NCI-H2227 (cell line): ENCODE results near the gene BLM.
"Not testable (repeated sequence)": the region's sequence is repeated elsewhere in the genome, so short reads cannot be mapped to it uniquely, and the experiment has no call there.

Source experiments
- DNase-seq: peaks from one replicate; lab custom pipeline; 2025; ENCODE audit not compliant: unreplicated experiment; lab: John Stamatoyannopoulos, UW

The BLM gene

GRCh38 chr15:90840157-90840855 is 123.2 kb downstream of the BLM start:
- DNase-seq = no peak

- no peak for DNase-seq
Observed at GRCh38 chr15:90840954-90841353, 123.8 kb downstream of the BLM start.

GRCh38 chr15:90844696-90845095 is 127.5 kb downstream of the BLM start:
- no peak for DNase-seq

- DNase-seq = no peak
Observed at GRCh38 chr15:90845201-90845949, 128.2 kb downstream of the BLM start.

GRCh38 chr15:90849424-90849823 is 132.3 kb downstream of the BLM start:
- not testable (repeated sequence) for DNase-seq

- DNase-seq = no peak
Observed at GRCh38 chr15:90851114-90851513, 134.0 kb downstream of the BLM start.

GRCh38 chr15:90851940-90852339 is 134.8 kb downstream of the BLM start:
- DNase-seq = no peak

- no peak for DNase-seq
Observed at GRCh38 chr15:90855139-90855538, 138.0 kb downstream of the BLM start.

GRCh38 chr15:90857337-90857736 is 140.2 kb downstream of the BLM start:
- DNase-seq = no peak

- no peak for DNase-seq
Observed at GRCh38 chr15:90857883-90858443, 140.8 kb downstream of the BLM start.

GRCh38 chr15:90859234-90860131 is 142.3 kb downstream of the BLM start:
- DNase-seq = no peak

GRCh38 chr15:90860450-90860849 is 143.3 kb downstream of the BLM start:
- DNase-seq = no peak

GRCh38 chr15:90860942-90861675 is 144.0 kb downstream of the BLM start:
- no peak for DNase-seq

GRCh38 chr15:90862487-90862886 is 145.3 kb downstream of the BLM start:
- no peak for DNase-seq

- no peak for DNase-seq
Observed at GRCh38 chr15:90862964-90863778, 146.0 kb downstream of the BLM start.

- DNase-seq = no peak
Observed at GRCh38 chr15:90863987-90864386, 146.8 kb downstream of the BLM start.

- DNase-seq = no peak
Observed at GRCh38 chr15:90864507-90864906, 147.4 kb downstream of the BLM start.

GRCh38 chr15:90865702-90866101 is 148.6 kb downstream of the BLM start:
- DNase-seq = no peak
